KBM-7 (cell line): ENCODE measurements around the gene DLGAP1.
"Not testable (repeated sequence)": the region's sequence is repeated elsewhere in the genome, so short reads cannot be mapped to it uniquely, and the experiment has no call there.

Source experiments
- DNase-seq: peaks from one replicate; pipeline ENCODE4 v3.0.0-alpha.2; 2015
- in situ Hi-C: fragments of 300-500 bp; cut with MboI; formaldehyde crosslinking; loops from 2 replicates; pipeline ENCODE4 v1.14.3; 2020; ENCODE audit warnings: low sequenced_read_pairs, low pct_unique_long_range_greater_than_20kb, mixed read lengths

DLGAP1 gene

GRCh38 chr18:3713708-3714107 is 741.4 kb downstream of the DLGAP1 start:
- DNase-seq: no peak
- in situ Hi-C loops: no loop called here

- DNase-seq: peak; percentile 66
- in situ Hi-C loops: no loop called here
These were observed 741.9 kb downstream of the DLGAP1 start for GRCh38 chr18:3713166-3713565.

DNA sequence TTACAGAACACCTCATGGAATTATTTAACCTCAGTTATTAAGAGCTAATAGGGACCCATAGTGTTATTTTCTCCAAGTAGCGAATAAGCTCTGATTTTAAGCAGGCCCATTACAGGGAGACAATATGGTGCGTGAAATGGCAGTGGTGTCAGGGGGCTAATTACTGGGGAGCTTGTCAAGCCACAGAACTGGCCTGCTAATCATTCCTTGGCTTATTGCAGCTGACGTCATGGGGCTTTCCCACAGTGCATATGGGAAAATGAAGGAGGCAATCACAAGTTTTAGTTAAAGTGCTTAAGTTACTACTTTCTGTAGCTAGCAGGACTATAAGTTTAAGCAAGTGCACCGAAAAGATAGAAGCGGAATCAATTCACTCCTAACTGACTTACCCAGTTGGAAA is 742.6 kb downstream of the DLGAP1 start:
- in situ Hi-C loops: no loop called here
- DNase-seq: no peak

DNA sequence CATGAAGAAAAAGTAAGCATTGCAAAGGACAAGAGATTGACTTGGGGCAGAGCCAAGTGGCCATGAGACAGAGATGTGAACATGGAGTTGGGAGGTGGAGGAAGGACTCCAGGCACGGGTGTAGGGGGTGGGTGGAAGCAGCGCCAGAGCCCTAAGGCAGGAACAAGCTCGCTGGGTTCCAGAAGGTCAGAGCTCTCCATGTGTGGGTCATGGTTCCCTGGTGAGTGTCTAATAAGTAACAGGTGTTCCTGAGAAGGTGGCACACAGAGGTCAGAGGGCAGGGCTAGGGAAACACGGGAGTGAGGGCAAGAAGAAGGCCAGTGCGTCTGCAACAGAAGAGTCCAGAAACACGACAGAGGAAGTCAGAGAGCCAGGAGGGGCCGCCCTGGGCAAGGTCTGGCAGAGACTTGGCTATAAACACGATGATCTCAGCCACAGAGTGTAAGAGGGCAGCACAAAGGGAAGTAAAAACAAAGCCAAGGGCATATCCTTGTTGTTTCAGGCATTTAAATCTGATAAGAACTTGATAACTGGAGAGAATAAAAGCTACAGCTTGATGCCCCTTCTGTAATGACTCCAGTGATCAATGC is 744.3 kb downstream of the DLGAP1 start:
- in situ Hi-C loops: no loop called here
- DNase-seq: peak; percentile 60

DNA sequence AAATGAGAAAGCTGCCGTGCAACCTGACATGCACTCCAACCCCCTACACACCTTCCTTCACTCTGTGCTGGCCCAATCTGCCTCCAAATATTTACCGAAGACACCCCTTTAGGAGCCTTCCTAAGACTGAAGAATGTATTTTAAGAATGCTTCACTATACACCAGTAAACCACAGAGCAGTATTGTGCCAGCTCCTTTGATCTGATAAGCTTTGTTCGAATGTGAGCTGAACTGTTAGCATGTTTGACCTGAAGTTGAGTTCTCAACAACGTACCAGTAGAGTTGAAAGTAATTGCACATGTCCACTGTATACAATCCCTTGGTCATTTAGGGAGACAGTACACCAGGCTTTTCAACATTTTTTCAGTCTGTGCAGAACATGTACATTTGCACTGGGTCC is 745.9 kb downstream of the DLGAP1 start:
- in situ Hi-C loops: no loop called here

GRCh38 chr18:3706279-3707097 is 748.6 kb downstream of the DLGAP1 start:
- in situ Hi-C loops: no loop called here
- no peak for DNase-seq

More for the DNA sequence above, 745.9 kb downstream of the DLGAP1 start:
- DNase-seq: no peak

DNA sequence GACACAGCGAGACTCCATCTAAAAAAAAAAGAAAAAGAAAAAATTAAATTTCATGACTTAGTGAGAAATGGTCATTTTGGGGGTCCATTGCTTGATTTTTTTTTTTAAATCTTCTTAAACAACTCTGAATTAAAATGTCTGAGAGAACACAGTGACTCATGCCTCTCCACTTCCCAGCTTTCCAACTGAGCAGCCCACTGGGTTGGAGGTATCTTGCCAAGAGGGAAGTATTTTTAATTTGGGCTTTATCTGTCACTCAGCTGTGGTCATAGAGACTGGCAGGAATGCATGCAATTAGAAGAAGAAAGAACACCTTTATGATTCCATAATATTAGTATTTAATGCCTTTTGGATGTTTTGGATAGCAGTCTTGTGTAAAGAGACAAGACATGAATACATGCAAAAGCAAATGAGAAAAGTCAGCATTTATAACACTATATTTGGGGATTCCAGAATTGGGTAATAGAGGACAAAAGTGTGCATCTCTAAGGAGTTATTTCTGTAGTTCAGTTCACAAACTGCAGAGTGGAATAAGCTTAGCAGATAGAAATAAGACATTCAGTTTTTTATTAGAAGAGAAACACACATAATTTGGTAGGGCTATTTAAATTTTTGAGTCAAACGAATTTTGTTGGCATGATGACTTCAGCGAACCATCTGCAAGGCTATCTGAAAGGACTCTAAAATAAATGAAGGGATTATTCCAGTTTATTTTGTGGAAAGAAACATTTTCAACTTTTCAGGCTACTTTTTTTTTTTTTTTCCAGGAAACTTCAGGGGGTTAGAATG is 750.4 kb downstream of the DLGAP1 start:
- no peak for DNase-seq
- in situ Hi-C loops: no loop called here

- peak; percentile 64 for DNase-seq
- in situ Hi-C loops: no loop called here
These were observed 751.4 kb downstream of the DLGAP1 start for GRCh38 chr18:3703732-3704176.

- in situ Hi-C loops: not testable (repeated sequence)
- peak; percentile 72 for DNase-seq
These were observed 755.2 kb downstream of the DLGAP1 start for GRCh38 chr18:3699707-3700567.

DNA sequence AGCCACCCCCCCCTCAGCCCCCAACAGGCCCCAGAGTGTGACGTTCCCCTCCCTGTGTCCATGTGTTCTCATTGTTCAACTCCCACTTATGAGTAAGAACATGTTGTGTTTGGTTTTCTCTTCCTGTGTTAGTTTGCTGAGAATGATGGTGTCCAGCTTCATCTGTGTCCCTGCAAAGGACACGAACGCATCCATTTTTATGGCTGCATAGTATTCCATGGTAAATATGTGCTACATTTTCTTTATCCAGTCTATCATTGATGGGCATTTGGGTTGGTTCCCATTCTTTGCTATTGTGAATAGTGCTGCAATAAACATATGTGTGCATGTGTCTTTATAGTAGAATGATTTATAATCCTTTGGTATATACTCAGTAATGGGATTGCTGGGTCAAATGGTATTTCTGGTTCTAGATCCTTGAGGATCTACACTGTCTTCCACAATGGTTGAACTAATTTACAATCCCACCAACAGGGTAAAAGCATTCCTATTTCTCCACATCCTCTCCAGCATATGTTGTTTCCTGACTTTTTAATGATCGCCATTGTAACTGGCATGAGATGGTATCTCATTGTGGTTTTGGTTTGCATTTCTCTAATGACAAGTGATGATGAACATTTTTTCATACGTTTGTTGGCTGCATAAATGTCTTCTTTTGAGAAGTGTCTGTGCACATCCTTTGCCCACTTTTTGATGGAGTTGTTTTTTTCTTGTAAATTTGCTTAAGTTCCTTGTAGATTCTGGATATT is 760.9 kb downstream of the DLGAP1 start:
- in situ Hi-C loops, DNase-seq: not testable (repeated sequence)

GRCh38 chr18:3693410-3693809 is 761.7 kb downstream of the DLGAP1 start:
- DNase-seq: no peak
- in situ Hi-C loops: no loop called here

- in situ Hi-C loops: no loop called here
- no peak for DNase-seq
These were observed 762.4 kb downstream of the DLGAP1 start for GRCh38 chr18:3692691-3693090.

DNA sequence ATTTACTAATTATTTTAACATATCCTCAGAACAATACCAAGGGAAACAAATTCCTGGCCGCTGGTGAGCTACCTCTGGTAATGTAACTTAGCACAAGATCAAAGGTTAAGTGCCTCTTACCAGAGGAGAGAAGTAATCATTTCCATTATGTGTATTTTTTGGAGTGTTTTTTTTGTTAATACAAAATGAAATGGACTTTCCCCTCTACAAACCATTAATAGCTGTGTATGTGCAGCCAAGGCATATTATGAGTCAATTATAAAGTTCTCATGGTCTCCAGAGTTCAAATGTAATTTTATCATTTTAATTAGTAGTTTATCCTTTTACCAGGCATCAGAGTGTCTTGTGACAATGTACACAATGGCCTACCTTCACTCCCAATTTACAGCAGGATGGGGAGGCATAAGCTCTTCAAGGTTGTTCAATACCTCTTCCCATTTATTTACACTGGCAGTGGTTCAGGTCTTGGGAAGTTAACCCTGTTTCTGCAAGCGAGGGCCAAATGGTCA is 762.9 kb downstream of the DLGAP1 start:
- in situ Hi-C loops: no loop called here
- DNase-seq: no peak

GRCh38 chr18:3691705-3692104 is 763.4 kb downstream of the DLGAP1 start:
- DNase-seq: no peak
- in situ Hi-C loops: no loop called here

GRCh38 chr18:3690764-3691066 is 764.4 kb downstream of the DLGAP1 start:
- in situ Hi-C loops: no loop called here
- no peak for DNase-seq

- in situ Hi-C loops: no loop called here
These were observed 764.9 kb downstream of the DLGAP1 start for GRCh38 chr18:3689986-3690763.

GRCh38 chr18:3689091-3689490 is 766.0 kb downstream of the DLGAP1 start:
- in situ Hi-C loops: no loop called here
- no peak for DNase-seq

More at GRCh38 chr18:3689986-3690763, 764.9 kb downstream of the DLGAP1 start:
- no peak for DNase-seq

DNA sequence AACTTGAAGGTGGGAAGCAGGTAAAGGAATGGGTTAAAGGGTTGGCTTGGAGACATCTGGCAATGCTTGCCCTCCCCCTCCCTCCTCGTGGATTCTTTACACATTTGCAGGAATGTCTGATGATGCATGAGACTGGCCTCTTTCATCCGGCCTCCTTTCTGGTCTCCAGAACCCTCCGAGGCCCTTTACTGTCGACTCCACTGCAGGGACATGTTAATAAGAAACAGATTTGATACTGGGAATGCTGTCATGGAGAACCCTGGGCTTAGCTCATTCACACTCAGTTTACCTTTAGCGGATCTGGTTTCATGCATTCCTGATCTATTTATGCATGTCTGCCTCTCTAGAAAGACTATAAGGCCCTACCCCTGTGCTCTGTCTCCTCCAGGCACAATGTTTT is 766.4 kb downstream of the DLGAP1 start:
- no peak for DNase-seq
- in situ Hi-C loops: no loop called here
